Measurements from ENCODE around the gene RBM43.

Gene RBM43

GRCh38 chr2:151271824-151272223 is 10.2 kb upstream of the RBM43 start:
- Histone ChIP-seq H2AFZ (no peak overlapping the region), H3K4me2 (ENCODE audit: low read length) (no peak overlapping the region), H3K9ac (no peak overlapping the region), H3K9me3 (ENCODE audit: control insufficient read depth, low read length) (no peaks in the 10 kb centered on the region), H3K79me2 (no peaks in the 10 kb centered on the region), H3K27me3 (ENCODE audit: control insufficient read depth, insufficient read depth, low read length) (no peaks in the 10 kb centered on the region), H3K4me1 (no peaks in the 10 kb centered on the region), H3K36me3 (ENCODE audit: control insufficient read depth, insufficient read depth, low read length) (no peaks in the 10 kb centered on the region), H3K4me3 (ENCODE audit: low read depth, low read length) (no peak overlapping the region), H3K27ac (no peak overlapping the region)
- no peak for TF ChIP-seq CTCF (IDR thresholded peaks at IDR 0.05)

- H3K4me3 ChIP-seq (ENCODE audit: low read depth, low read length), result no peak overlapping the region
- no peak for TF ChIP-seq CTCF (IDR thresholded peaks at IDR 0.05)
- no peak overlapping the region for H3K4me2 ChIP-seq (ENCODE audit: low read length)
- H3K4me1 ChIP-seq, result no peaks in the 10 kb centered on the region
- no peaks in the 10 kb centered on the region for H3K79me2 ChIP-seq
- H3K27me3 ChIP-seq (ENCODE audit: control insufficient read depth, insufficient read depth, low read length), result no peaks in the 10 kb centered on the region
- H3K36me3 ChIP-seq (ENCODE audit: control insufficient read depth, insufficient read depth, low read length), result no peaks in the 10 kb centered on the region
- no peaks in the 10 kb centered on the region for H3K9me3 ChIP-seq (ENCODE audit: control insufficient read depth, low read length)
- no peak overlapping the region for H3K9ac ChIP-seq
- H2AFZ ChIP-seq, result no peak overlapping the region
- H3K27ac ChIP-seq, result no peak overlapping the region
These were observed 8.3 kb upstream of the RBM43 start for GRCh38 chr2:151269798-151270568.

- H3K4me1 ChIP-seq, result peaks cover 10% of the 10 kb centered on the region
- no peak for TF ChIP-seq CTCF (IDR thresholded peaks at IDR 0.05)
- H3K4me2 ChIP-seq (ENCODE audit: low read length), result no peak overlapping the region
- H3K4me3 ChIP-seq (ENCODE audit: low read depth, low read length), result no peak overlapping the region
- H3K9me3 ChIP-seq (ENCODE audit: control insufficient read depth, low read length), result no peaks in the 10 kb centered on the region
- H2AFZ ChIP-seq, result no peak overlapping the region
- no peaks in the 10 kb centered on the region for H3K27me3 ChIP-seq (ENCODE audit: control insufficient read depth, insufficient read depth, low read length)
- no peaks in the 10 kb centered on the region for H3K79me2 ChIP-seq
- H3K36me3 ChIP-seq (ENCODE audit: control insufficient read depth, insufficient read depth, low read length), result no peaks in the 10 kb centered on the region
- H3K9ac ChIP-seq, result no peak overlapping the region
- no peak overlapping the region for H3K27ac ChIP-seq
These were observed 6.4 kb upstream of the RBM43 start for GRCh38 chr2:151268085-151268484.

- peaks cover 15% of the 10 kb centered on the region for H3K4me1 ChIP-seq
- no peak for TF ChIP-seq CTCF (IDR thresholded peaks at IDR 0.05)
- H3K27me3 ChIP-seq (ENCODE audit: control insufficient read depth, insufficient read depth, low read length), result no peaks in the 10 kb centered on the region
- H3K36me3 ChIP-seq (ENCODE audit: control insufficient read depth, insufficient read depth, low read length), result no peaks in the 10 kb centered on the region
- H3K4me2 ChIP-seq (ENCODE audit: low read length), result no peak overlapping the region
- H3K27ac ChIP-seq, result no peak overlapping the region
- H2AFZ ChIP-seq, result no peak overlapping the region
- H3K9me3 ChIP-seq (ENCODE audit: control insufficient read depth, low read length), result no peaks in the 10 kb centered on the region
- no peak overlapping the region for H3K4me3 ChIP-seq (ENCODE audit: low read depth, low read length)
- no peaks in the 10 kb centered on the region for H3K79me2 ChIP-seq
- no peak overlapping the region for H3K9ac ChIP-seq
These were observed 5.9 kb upstream of the RBM43 start for GRCh38 chr2:151267537-151267936.

GRCh38 chr2:151265991-151266390 is 4.3 kb upstream of the RBM43 start:
- Histone ChIP-seq H3K27me3 (ENCODE audit: control insufficient read depth, insufficient read depth, low read length) (no peaks in the 10 kb centered on the region), H3K79me2 (no peaks in the 10 kb centered on the region), H3K4me3 (ENCODE audit: low read depth, low read length) (no peak overlapping the region), H3K4me2 (ENCODE audit: low read length) (no peak overlapping the region), H3K9ac (no peak overlapping the region), H3K9me3 (ENCODE audit: control insufficient read depth, low read length) (no peaks in the 10 kb centered on the region), H2AFZ (no peak overlapping the region), H3K4me1 (peaks cover 20% of the 10 kb centered on the region), H3K36me3 (ENCODE audit: control insufficient read depth, insufficient read depth, low read length) (no peaks in the 10 kb centered on the region), H3K27ac (no peak overlapping the region)
- TF ChIP-seq CTCF (IDR thresholded peaks at IDR 0.05), result no peak

Measured in parathyroid adenoma (tissue), 2 donors.